ENCODE results near the gene BCAS1.

The BCAS1 gene

DNA sequence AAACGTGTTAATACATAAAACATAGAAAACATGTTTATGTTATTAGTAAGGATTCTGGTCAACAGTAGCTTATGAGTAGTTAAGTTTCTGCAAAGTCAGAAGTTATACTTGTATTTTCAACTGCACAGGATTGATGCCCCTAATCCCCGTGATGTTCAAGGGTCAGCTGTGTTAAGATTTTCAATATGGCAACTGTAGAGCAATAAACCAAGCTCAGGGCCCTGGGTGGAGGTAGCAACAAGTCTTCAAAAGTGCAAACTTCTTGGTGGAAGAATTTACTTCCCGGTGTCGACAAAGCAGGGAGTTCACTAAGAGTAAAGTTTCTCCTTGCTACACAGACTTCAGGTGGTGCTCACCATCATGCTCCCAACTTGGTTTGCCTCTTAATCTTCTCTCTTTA lies 4.1 kb upstream of the BCAS1 start:
- DNase-seq = no peak

- DNase-seq = no peak
Observed at GRCh38 chr20:54073288-54073687, 2.9 kb upstream of the BCAS1 start.

GRCh38 chr20:54069501-54069971 lies 858 bp downstream of the BCAS1 start:
- no peak for DNase-seq

DNA sequence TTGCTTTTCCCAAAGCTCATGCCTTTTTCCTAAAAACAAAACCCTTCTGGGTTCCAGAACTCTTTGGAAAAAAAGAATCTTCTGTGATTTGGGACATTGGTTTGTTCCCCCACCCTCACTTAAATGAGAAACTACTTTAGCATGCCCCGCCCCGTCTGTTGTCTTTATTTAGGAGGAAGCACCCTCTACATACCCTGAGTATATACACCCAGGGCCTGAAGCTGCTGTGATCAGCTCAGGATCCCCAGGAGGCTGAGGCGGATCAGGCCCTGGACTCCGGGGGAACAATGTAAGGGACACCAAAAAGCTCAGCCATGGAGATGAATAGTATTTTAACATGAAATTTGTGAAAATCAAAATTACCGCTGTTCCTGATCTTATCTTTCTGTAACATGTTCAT lies 1.4 kb downstream of the BCAS1 start:
- no peak for DNase-seq

GRCh38 chr20:54068495-54068894 lies 1.9 kb downstream of the BCAS1 start:
- DNase-seq = no peak

- DNase-seq = no peak
Observed at GRCh38 chr20:54067606-54068174, 2.7 kb downstream of the BCAS1 start.

- DNase-seq = no peak
Observed at GRCh38 chr20:54065601-54066038, 4.8 kb downstream of the BCAS1 start.

DNA sequence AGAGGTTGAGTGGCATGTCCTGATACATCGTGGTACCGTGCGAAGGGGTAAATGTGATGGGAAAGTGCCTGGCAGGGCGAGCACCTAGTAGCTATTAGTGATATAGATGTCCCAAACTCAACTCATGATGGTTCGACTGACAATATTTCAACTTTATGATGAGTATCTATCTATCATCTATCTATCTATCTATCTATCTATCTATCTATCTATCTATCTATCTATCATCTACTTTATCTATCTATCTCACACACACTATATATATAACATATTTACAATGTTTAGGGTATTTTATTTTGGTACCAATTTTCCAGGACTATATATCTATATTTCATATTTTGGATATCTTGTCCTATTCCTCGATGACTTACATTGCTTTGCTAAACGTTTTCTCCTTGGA lies 5.5 kb downstream of the BCAS1 start:
- DNase-seq = no peak

GRCh38 chr20:54063992-54064676 lies 6.3 kb downstream of the BCAS1 start:
- DNase-seq = no peak

GRCh38 chr20:54063580-54063979 lies 6.8 kb downstream of the BCAS1 start:
- no peak for DNase-seq

- no peak for DNase-seq
Observed at GRCh38 chr20:54062812-54063280, 7.5 kb downstream of the BCAS1 start.

GRCh38 chr20:54061101-54061881 lies 9.1 kb downstream of the BCAS1 start:
- DNase-seq = no peak

DNA sequence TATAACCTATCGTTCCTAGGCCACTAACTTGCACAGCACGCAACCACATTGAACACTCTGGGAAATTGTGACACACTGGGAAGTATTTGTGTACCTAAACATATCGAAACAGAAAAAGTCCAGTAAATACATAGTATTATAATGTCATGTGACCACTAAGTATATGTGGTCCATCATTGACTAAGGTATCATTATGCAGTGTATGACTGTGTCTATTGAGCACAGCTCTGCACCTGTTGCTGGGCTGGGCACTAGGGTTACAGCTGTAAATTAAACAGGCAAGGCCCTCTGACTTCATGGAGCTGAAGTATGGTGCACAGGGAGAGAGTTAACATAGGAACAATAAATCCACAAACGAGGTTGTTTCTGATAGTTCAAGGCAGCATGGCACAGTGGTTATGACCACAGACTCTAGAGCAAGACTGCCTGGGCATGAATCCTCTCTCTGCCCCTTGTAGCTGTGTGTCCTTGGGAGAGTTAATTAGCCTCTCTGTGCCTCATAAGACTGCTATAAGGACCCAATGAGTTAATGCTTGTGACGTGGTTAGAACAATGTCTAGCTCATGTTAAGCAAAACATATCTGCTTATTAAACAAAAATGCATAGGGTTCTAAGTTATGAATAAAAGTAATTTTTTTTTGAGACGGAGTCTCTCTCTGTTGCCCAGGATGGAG lies 10.6 kb downstream of the BCAS1 start:
- DNase-seq = no peak

- DNase-seq = no peak
Observed at GRCh38 chr20:54058420-54059139, 11.8 kb downstream of the BCAS1 start.

- DNase-seq = no peak
Observed at GRCh38 chr20:54056762-54057639, 13.4 kb downstream of the BCAS1 start.

GRCh38 chr20:54054516-54054915 lies 15.9 kb downstream of the BCAS1 start:
- DNase-seq = no peak

DNA sequence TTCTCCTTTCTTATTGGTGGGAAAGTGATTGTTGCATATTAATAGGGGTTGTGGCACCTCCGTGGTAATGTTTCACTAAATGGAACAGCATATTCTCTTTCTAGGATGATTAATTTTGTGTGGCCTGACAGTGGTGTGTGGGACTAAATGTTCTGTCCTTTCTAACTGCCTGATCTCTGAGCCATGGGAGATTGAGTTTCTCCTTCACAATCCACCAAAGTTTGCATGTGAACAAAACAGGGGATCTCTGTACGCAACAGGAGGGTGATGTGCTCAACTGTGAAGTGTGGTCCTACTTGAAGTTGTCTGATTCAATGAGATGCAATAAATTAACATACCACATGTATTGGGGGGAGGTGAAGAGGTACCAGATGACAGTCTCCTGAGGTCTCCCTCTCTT lies 19.3 kb downstream of the BCAS1 start:
- DNase-seq = no peak

- no peak for DNase-seq
Observed at GRCh38 chr20:54048891-54049545, 21.4 kb downstream of the BCAS1 start.

DNA sequence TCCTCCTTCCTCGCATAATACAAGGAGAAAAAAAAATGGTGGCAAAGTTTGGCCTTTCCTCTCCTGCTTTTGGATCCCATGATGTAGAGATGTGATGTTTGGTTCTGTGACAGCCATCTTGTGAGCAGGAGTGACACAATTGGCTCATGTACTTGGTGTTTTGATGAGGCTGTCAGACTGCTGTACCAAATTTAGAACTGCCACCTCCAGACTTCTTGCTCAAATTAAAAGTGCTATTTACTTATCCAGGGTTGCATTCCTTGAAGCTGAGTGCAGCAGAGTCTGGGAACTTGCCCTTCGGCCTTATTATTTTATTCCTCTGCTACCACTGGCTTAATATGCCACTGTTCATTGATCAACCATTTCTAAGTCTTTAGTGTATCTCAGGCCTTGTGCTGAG lies 21.9 kb downstream of the BCAS1 start:
- no peak for DNase-seq

- DNase-seq = no peak
Observed at GRCh38 chr20:54047720-54048119, 22.7 kb downstream of the BCAS1 start.

DNA sequence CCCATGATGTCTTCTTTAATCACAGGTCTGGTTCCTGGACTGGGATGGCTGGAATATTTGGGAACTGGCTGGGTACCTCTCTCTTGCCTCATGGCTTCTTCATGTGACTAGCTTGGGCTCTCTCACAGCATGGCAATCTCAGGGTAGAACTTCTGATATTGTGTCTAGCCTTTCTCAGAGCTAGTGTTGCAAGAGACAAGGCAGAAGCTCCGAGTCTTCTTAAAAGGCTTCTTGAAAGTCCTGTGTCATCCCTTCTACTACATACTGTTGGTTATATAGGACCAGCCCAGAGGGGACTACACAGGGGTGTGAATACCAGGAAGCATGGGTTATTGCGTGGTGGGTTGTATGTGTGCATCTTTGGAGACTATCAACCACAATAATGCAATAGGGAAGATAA lies 23.3 kb downstream of the BCAS1 start:
- DNase-seq = no peak
